Stomach (tissue), 4 donors: ENCODE results near the gene NPAS2.

ENCODE experiments used
- CTCF ChIP-seq, 7 experiments: fragments of 450-650 bp in 4 of 7; fragments of 200-600 bp in 3 of 7; sonication (generic) in 3 of 7; IDR thresholded peaks; one replicate each; pipeline ENCODE4 v1.5.1; 2016 to 2019; ENCODE audit warnings: antibody characterized with exemption in 7 of 7, control low read depth in 2 of 7, mild to moderate bottlenecking in 1 of 7
- EP300 ChIP-seq: sonication (generic); formaldehyde crosslinking; IDR thresholded peaks from one replicate; pipeline ENCODE4 v1.6.1; 2017; ENCODE audit warnings: antibody characterized with exemption
- POLR2A ChIP-seq, 4 donors: fragments of 450-650 bp; IDR thresholded peaks; one replicate each; pipeline ENCODE4 v1.6.1; 2016; ENCODE audit warnings: antibody characterized with exemption in 4 of 4, control low read depth in 2 of 4, mild to moderate bottlenecking in 1 of 4, moderate library complexity in 1 of 4
- POLR2AphosphoS5 ChIP-seq, 3 donors: sonication (generic); formaldehyde crosslinking; IDR thresholded peaks; one replicate each; pipeline ENCODE4 v1.6.1; 2016; ENCODE audit warnings: antibody characterized with exemption in 3 of 3

GRCh38 chr2:100941646-100942240, 121.8 kb downstream of the NPAS2 start:
- no peak for TF ChIP-seq CTCF (IDR thresholded peaks at IDR 0.05)
- TF ChIP-seq POLR2AphosphoS5 (IDR thresholded peaks at IDR 0.05): no peak
- TF ChIP-seq EP300: no peak
- no peak for TF ChIP-seq POLR2A (IDR thresholded peaks at IDR 0.05)
